ENCODE results near the gene PCDHB9. TPM values are rescaled to one million over a fixed set of nuclear protein-coding genes. Genes with fewer than 3 reads are reported as not detected.
"Not testable (repeated sequence)": the region's sequence is repeated elsewhere in the genome, so short reads cannot be mapped to it uniquely, and the experiment has no call there.

PCDHB9 gene
- 1 to 10 TPM; 1.5 to 2.9 (median 2.2) TPM for total RNA-seq

GRCh38 chr5:141186897-141187512, at the start of gene PCDHB9:
Gene PCDHB9, plus strand, starts transcription at chr5:141187161. Its CDS starts 158 bp downstream, at chr5:141187319.
- DNase-seq (ENCODE audit: extremely low spot score): no peak
- Histone ChIP-seq H3K9me3 (peaks cover 0 to 88% (median 65%) of the 10 kb centered on the region in 4 donors), H3K4me1 (no peaks in the 10 kb centered on the region), H3K27me3 (peaks cover 0 to 61% (median 0%) of the 10 kb centered on the region in 4 donors), H3K27ac (replicated peaks in 1 of 4) (no peak within 1 kb of the TSS), H3K4me3 (peak within 1 kb of the TSS in 1 of 4 donors; percentile 40), H3K36me3 (peaks cover 0 to 3% (median 0%) of the 10 kb centered on the region in 4 donors)
- TF ChIP-seq CTCF (IDR thresholded peaks at IDR 0.05) (peak in 2 of 3 experiments; percentile 5 to 35), POLR2AphosphoS5 (IDR thresholded peaks at IDR 0.05) (no peak)
- intact Hi-C loops (cut with DNase I): no loop called here
- 17% methylated on average over 9 of the region's 9 CpGs for WGBS

GRCh38 chr5:141137346-141137745, 49.6 kb upstream of the PCDHB9 start:
- 58% methylated on average over 5 of the region's 34 CpGs for WGBS
- H3K36me3 ChIP-seq; DNase-seq (ENCODE audit: extremely low spot score); intact Hi-C loops (cut with DNase I); H3K4me3 ChIP-seq; H3K4me1 ChIP-seq; H3K27ac ChIP-seq (replicated peaks in 1 of 4): not testable (repeated sequence)
- peaks cover 0 to 81% (median 57%) of the 10 kb centered on the region in 4 donors for H3K9me3 ChIP-seq
- H3K27me3 ChIP-seq: peaks cover 0 to 13% (median 0%) of the 10 kb centered on the region in 4 donors

GRCh38 chr5:141149812-141150211, 37.1 kb upstream of the PCDHB9 start, which contains the start of gene PCDHB6:
Gene PCDHB6, plus strand, starts transcription at chr5:141150057. Its CDS starts 201 bp downstream, at chr5:141150258.
- intact Hi-C loops (cut with DNase I): no loop called here
- H3K4me3 ChIP-seq: peak within 1 kb of the TSS in 2 of 4 donors; percentile 23 to 26
- H3K4me1 ChIP-seq: no peaks in the 10 kb centered on the region
- no peak within 1 kb of the TSS for H3K27ac ChIP-seq (replicated peaks in 1 of 4)
- DNase-seq (ENCODE audit: extremely low spot score): no peak
- H3K9me3 ChIP-seq: peaks cover 0 to 68% (median 55%) of the 10 kb centered on the region in 4 donors
- TF ChIP-seq POLR2A (IDR thresholded peaks at IDR 0.05; ENCODE audit: low read depth) (no peak), POLR2AphosphoS5 (IDR thresholded peaks at IDR 0.05) (no peak), CTCF (IDR thresholded peaks at IDR 0.05) (peak in 1 of 3 experiments; percentile 18)
- no peaks in the 10 kb centered on the region for H3K36me3 ChIP-seq
- WGBS: 16% methylated on average over 18 of the region's 18 CpGs
- peaks cover 0 to 36% (median 0%) of the 10 kb centered on the region in 4 donors for H3K27me3 ChIP-seq

GRCh38 chr5:141150224-141150992, 36.6 kb upstream of the PCDHB9 start:
- intact Hi-C loops (cut with DNase I): no loop called here
- WGBS: 48% methylated on average over 33 of the region's 33 CpGs
- peaks cover 0 to 71% (median 60%) of the 10 kb centered on the region in 4 donors for H3K9me3 ChIP-seq
- H3K4me3 ChIP-seq: peak overlapping the region in 2 of 4 donors; percentile 23 to 26
- no peaks in the 10 kb centered on the region for H3K36me3 ChIP-seq
- H3K27ac ChIP-seq (replicated peaks in 1 of 4): no peak overlapping the region
- H3K27me3 ChIP-seq: peaks cover 0 to 42% (median 0%) of the 10 kb centered on the region in 4 donors
- H3K4me1 ChIP-seq: no peaks in the 10 kb centered on the region
- no peak for DNase-seq (ENCODE audit: extremely low spot score)
- TF ChIP-seq EP300 (IDR thresholded peaks at IDR 0.05): no peak
- TF ChIP-seq CTCF (IDR thresholded peaks at IDR 0.05): no peak
- no peak for TF ChIP-seq POLR2AphosphoS5 (IDR thresholded peaks at IDR 0.05)
- TF ChIP-seq POLR2A (IDR thresholded peaks at IDR 0.05; ENCODE audit: low read depth): no peak

- WGBS: 49% methylated on average over 13 of the region's 13 CpGs
- TF ChIP-seq CTCF (IDR thresholded peaks at IDR 0.05): no peak
- TF ChIP-seq POLR2AphosphoS5 (IDR thresholded peaks at IDR 0.05): no peak
- TF ChIP-seq POLR2A (IDR thresholded peaks at IDR 0.05; ENCODE audit: low read depth): no peak
- TF ChIP-seq EP300 (IDR thresholded peaks at IDR 0.05): no peak
- intact Hi-C loops (cut with DNase I): no loop called here
- Histone ChIP-seq H3K4me1 (no peaks in the 10 kb centered on the region), H3K9me3 (peaks cover 0 to 71% (median 65%) of the 10 kb centered on the region in 4 donors), H3K36me3 (no peaks in the 10 kb centered on the region), H3K27me3 (peaks cover 0 to 47% (median 0%) of the 10 kb centered on the region in 4 donors), H3K27ac (replicated peaks in 1 of 4) (no peak overlapping the region), H3K4me3 (no peak overlapping the region)
- no peak for DNase-seq (ENCODE audit: extremely low spot score)
These were observed 36.0 kb upstream of the PCDHB9 start for GRCh38 chr5:141150993-141151325.

GRCh38 chr5:141151632-141152031, 35.3 kb upstream of the PCDHB9 start:
- H3K4me1 ChIP-seq; H3K36me3 ChIP-seq; DNase-seq (ENCODE audit: extremely low spot score); H3K27ac ChIP-seq (replicated peaks in 1 of 4); H3K4me3 ChIP-seq; intact Hi-C loops (cut with DNase I): not testable (repeated sequence)
- 29% methylated on average over 7 of the region's 41 CpGs for WGBS
- peaks cover 0 to 77% (median 72%) of the 10 kb centered on the region in 4 donors for H3K9me3 ChIP-seq
- H3K27me3 ChIP-seq: peaks cover 0 to 54% (median 0%) of the 10 kb centered on the region in 4 donors

- H3K36me3 ChIP-seq: not testable (repeated sequence)
- WGBS: no CpG with 5 or more reads among the region's 36 CpGs
These were observed 34.9 kb upstream of the PCDHB9 start for GRCh38 chr5:141152096-141152495.

More at GRCh38 chr5:141152096-141152495, 34.9 kb upstream of the PCDHB9 start:
- H3K27me3 ChIP-seq: peaks cover 0 to 59% (median 0%) of the 10 kb centered on the region in 4 donors
- H3K4me1 ChIP-seq; DNase-seq (ENCODE audit: extremely low spot score); H3K27ac ChIP-seq (replicated peaks in 1 of 4); H3K4me3 ChIP-seq; intact Hi-C loops (cut with DNase I): not testable (repeated sequence)
- H3K9me3 ChIP-seq: peaks cover 0 to 82% (median 76%) of the 10 kb centered on the region in 4 donors
